Neural progenitor cell (in vitro differentiated cells): ENCODE data around the gene RASSF3.

ENCODE experiments used
- CTCF ChIP-seq: fragments of 200-600 bp; sonication (generic); IDR thresholded peaks from 2 replicates; pipeline ENCODE4 v1.5.1; 2017; ENCODE audit warnings: antibody characterized with exemption, mild to moderate bottlenecking
- EZH2phosphoT487 ChIP-seq: fragments of 200-600 bp; sonication (generic); IDR thresholded peaks from 2 replicates; pipeline ENCODE4 v1.6.1; 2017; ENCODE audit warnings: antibody characterized with exemption

- no peak for TF ChIP-seq CTCF
- no peak for TF ChIP-seq EZH2phosphoT487
Observed at GRCh38 chr12:64674367-64674922, 64.2 kb downstream of the RASSF3 start.
